KOPT-K1 (cell line): ENCODE results near the gene SLC7A6OS.
A peak's percentile ranks its signal among the peaks of the same experiment; 100 is the strongest.

Experiments
- H3K27ac ChIP-seq: fragments of 200-600 bp; sonication (generic); 2 replicates; pipeline ENCODE4 v1.5.1; 2016; ENCODE audit warnings: antibody characterized with exemption, mild to moderate bottlenecking, low read depth, low read length; ENCODE audit not compliant: poor library complexity, severe bottlenecking
- H3K36me3 ChIP-seq: fragments of 200-600 bp; sonication (generic); 2 replicates; pipeline ENCODE4 v1.5.1; 2017; ENCODE audit warnings: antibody characterized with exemption, mild to moderate bottlenecking, low read length, moderate library complexity; ENCODE audit not compliant: insufficient read depth
- H3K9me3 ChIP-seq: fragments of 200-600 bp; sonication (generic); 2 replicates; pipeline ENCODE4 v1.5.1; 2017; ENCODE audit warnings: antibody characterized with exemption, low read length, mild to moderate bottlenecking; ENCODE audit not compliant: insufficient read depth, poor library complexity, severe bottlenecking

SLC7A6OS gene

GRCh38 chr16:68264128-68265077 lies 46.3 kb downstream of the SLC7A6OS start, which contains the start of gene SLC7A6:
Gene SLC7A6 (plus strand): TSS chr16:68264526. CDS start chr16:68274727, 10,201 bp downstream.
- no peaks in the 10 kb centered on the region for H3K9me3 ChIP-seq
- 0 out of 2 replicates have a peak, but pooled peaks cover 4% of the 10 kb centered on the region for H3K36me3 ChIP-seq
- H3K27ac ChIP-seq: peak within 1 kb of the TSS; percentile 57

- Histone ChIP-seq H3K36me3 (0 out of 2 replicates have a peak, but pooled peaks cover 4% of the 10 kb centered on the region), H3K27ac (peak overlapping the region; percentile 57), H3K9me3 (no peaks in the 10 kb centered on the region)
Observed at GRCh38 chr16:68263559-68264127, 47.1 kb downstream of the SLC7A6OS start.

- peaks cover 17% of the 10 kb centered on the region for H3K36me3 ChIP-seq
- no peak overlapping the region for H3K27ac ChIP-seq
Observed at GRCh38 chr16:68259007-68259825, 51.5 kb downstream of the SLC7A6OS start.

GRCh38 chr16:68257906-68258800 lies 52.6 kb downstream of the SLC7A6OS start:
- peaks cover 21% of the 10 kb centered on the region for H3K36me3 ChIP-seq
- H3K27ac ChIP-seq: peak overlapping the region; percentile 65

More at GRCh38 chr16:68259007-68259825, 51.5 kb downstream of the SLC7A6OS start:
- H3K9me3 ChIP-seq: no peaks in the 10 kb centered on the region

GRCh38 chr16:68257251-68257905 lies 53.4 kb downstream of the SLC7A6OS start:
- no peaks in the 10 kb centered on the region for H3K9me3 ChIP-seq
- peaks cover 21% of the 10 kb centered on the region for H3K36me3 ChIP-seq
- H3K27ac ChIP-seq: peak overlapping the region; percentile 65

More at GRCh38 chr16:68257906-68258800, 52.6 kb downstream of the SLC7A6OS start:
- H3K9me3 ChIP-seq: no peaks in the 10 kb centered on the region

- Histone ChIP-seq H3K36me3 (peaks cover 26% of the 10 kb centered on the region), H3K9me3 (no peaks in the 10 kb centered on the region), H3K27ac (no peak overlapping the region)
Observed at GRCh38 chr16:68255712-68256111, 55.0 kb downstream of the SLC7A6OS start.

GRCh38 chr16:68253721-68254120 lies 57.0 kb downstream of the SLC7A6OS start:
- H3K36me3 ChIP-seq: peaks cover 26% of the 10 kb centered on the region
- no peaks in the 10 kb centered on the region for H3K9me3 ChIP-seq
- H3K27ac ChIP-seq: no peak overlapping the region

- peaks cover 26% of the 10 kb centered on the region for H3K36me3 ChIP-seq
- H3K27ac ChIP-seq: no peak overlapping the region
- no peaks in the 10 kb centered on the region for H3K9me3 ChIP-seq
Observed at GRCh38 chr16:68252383-68252782, 58.4 kb downstream of the SLC7A6OS start.

GRCh38 chr16:68251832-68252231 lies 58.9 kb downstream of the SLC7A6OS start:
- Histone ChIP-seq H3K36me3 (peaks cover 26% of the 10 kb centered on the region), H3K9me3 (no peaks in the 10 kb centered on the region), H3K27ac (no peak overlapping the region)

GRCh38 chr16:68250951-68251350 lies 59.8 kb downstream of the SLC7A6OS start:
- Histone ChIP-seq H3K36me3 (peaks cover 24% of the 10 kb centered on the region), H3K9me3 (no peaks in the 10 kb centered on the region), H3K27ac (no peak overlapping the region)

GRCh38 chr16:68249371-68249770 lies 61.4 kb downstream of the SLC7A6OS start:
- Histone ChIP-seq H3K27ac (no peak overlapping the region), H3K36me3 (peaks cover 9% of the 10 kb centered on the region; the same call in 1 of the 2 replicates), H3K9me3 (no peaks in the 10 kb centered on the region)
